ENCODE data around the gene CALML4.
"Not testable (repeated sequence)": the region's sequence is repeated elsewhere in the genome, so short reads cannot be mapped to it uniquely, and the experiment has no call there.

CALML4 gene

GRCh38 chr15:68230157-68231100, 25.3 kb upstream of the CALML4 start:
- H3K4me3 ChIP-seq (ENCODE audit: low read length), result peak overlapping the region; percentile 53; the same call in 1 of the 2 replicates
- no peak for TF ChIP-seq ZNF274 (IDR thresholded peaks at IDR 0.05; ENCODE audit: low read depth, low read length)

DNA sequence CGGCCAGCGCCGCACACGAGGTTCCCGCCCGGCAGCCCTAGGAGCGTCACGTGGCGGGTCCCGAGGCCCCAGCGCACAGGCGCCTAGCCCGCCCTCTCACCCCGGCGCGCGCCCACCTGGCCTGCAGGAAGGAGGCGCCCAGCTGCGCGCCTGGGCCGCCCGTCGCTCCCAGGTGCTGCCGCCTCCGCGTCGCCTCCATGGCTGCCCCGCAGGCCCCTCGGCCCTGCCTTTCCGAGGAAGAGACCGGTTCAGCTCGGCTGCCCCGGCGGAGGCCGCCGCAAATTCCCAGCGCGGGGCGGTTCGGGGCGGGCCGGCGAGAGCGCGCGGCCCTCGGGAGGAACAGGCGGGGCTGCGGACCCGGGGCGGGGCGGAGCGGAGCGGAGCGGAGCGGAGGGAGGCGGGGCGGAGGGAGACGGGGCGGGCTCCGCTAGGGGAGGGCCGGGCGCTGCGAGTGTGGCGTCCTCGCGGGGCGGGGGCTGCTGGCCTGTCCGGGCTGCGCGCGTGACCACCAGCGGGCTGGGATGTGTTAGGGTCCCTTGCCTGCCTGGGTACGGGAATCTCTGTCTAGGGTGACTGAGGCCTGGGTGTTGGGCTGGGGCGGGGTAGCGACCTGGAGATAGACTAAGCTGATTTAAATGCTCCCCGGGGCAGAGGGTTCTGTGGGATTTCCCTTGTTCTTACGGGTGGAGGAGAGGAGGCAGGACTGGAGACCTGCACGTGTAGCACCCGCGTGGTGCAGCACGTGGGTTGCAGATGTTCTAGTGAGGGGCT, 24.4 kb upstream of the CALML4 start, which contains the start of gene CLN6:
Gene CLN6 (minus strand): TSS at position 343 of the 771 bp plus-strand sequence. CDS start 144 bp downstream, at position 199.
- no peak for TF ChIP-seq ZNF274 (IDR thresholded peaks at IDR 0.05; ENCODE audit: low read depth, low read length)
- H3K4me3 ChIP-seq (ENCODE audit: low read length), result peak within 1 kb of the TSS; percentile 68

DNA sequence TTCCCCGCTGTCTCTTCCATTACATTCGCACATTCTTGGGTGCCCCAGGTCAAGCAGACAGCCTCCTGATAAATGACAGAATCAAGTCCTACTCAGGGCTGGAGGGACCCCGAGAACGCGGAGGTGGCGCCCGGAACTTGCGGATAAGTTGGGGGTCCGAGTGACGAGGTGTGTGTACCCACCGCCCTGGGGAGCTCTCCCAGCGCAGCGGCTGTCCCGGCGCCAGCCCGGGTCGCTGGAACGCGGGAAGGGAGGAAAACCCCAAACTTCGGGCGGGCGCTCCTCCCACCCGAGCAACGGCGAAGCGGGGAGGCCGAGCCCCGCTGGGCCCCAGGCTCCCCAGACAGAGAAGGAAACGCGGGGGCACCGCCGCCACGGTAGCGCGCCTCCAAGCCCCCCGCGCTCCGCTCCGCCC, 23.8 kb upstream of the CALML4 start:
- peak overlapping the region; percentile 68 for H3K4me3 ChIP-seq (ENCODE audit: low read length)
- TF ChIP-seq ZNF274 (IDR thresholded peaks at IDR 0.05; ENCODE audit: low read depth, low read length), result no peak

GRCh38 chr15:68228143-68228970, 23.2 kb upstream of the CALML4 start:
- no peak for TF ChIP-seq ZNF274 (IDR thresholded peaks at IDR 0.05; ENCODE audit: low read depth, low read length)
- peak overlapping the region; percentile 68 for H3K4me3 ChIP-seq (ENCODE audit: low read length)

DNA sequence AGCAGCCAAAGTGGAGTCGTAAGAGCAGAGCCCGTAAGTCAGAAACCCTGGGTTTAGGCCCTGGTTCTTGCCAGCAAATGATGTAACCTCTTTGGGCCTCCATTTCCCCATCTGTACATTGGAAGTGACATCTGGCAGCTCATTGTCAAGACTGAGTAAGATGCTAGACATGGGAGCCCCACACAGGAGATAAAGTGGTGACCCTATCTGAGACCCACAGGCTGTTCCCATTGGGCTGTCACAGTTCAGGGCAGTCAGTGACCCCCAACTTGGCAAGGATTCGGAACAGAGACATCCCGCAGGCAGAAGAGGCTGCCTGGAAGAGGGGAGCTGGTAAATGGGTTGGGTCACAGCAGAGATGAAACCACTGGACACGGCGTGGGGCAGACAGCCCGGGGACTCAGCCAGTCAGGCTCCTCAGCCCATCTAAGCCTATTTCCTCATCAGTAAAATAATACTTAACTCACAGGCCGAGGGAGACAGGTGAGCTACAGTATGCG, 22.6 kb upstream of the CALML4 start:
- H3K4me3 ChIP-seq (ENCODE audit: low read length), result peak overlapping the region; percentile 68; the same call in 1 of the 2 replicates
- no peak for TF ChIP-seq ZNF274 (IDR thresholded peaks at IDR 0.05; ENCODE audit: low read depth, low read length)

DNA sequence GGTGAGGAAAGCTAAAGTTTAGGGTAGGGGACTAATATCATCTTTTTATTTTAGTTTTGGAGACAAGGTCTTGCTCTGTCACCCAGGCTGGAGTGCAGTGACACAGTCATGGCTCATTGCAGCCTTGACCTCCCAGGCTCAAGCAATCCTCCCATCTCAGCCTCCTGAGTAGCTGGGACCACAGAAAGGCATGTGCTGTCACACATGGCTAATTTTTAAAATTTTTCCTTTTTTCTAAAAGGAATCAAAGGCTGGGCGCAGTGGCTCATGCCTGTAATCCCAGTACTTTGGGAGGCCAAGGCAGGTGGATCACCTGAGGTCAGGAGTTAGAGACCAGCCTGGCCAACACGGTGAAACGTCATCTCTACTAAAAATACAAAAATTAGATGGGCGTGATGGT, 20.3 kb upstream of the CALML4 start:
- not testable (repeated sequence) for H3K4me3 ChIP-seq (ENCODE audit: low read length)

GRCh38 chr15:68224546-68225250, 19.6 kb upstream of the CALML4 start:
- TF ChIP-seq ZNF274 (IDR thresholded peaks at IDR 0.05; ENCODE audit: low read depth, low read length), result no peak
- peak overlapping the region; percentile 2; the same call in 1 of the 2 replicates for H3K4me3 ChIP-seq (ENCODE audit: low read length)

DNA sequence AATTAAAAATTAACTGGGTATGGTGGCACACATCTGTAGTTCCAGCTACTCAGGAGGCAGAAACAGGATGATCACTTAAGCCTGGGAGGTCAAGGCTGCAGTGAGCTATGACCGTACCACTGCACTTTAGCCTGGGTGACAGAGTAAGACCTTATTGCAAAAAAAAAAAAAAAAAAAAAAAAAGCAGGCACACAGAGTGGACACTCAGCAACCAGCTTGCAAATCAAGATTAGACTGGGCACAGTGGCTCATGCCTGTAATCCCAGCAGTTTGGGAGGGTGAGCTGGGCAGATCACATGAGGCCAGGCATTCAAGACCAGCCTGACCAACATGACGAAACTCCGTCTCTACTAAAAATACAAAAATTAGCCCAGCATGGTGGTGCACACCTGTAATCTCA, 19.0 kb upstream of the CALML4 start:
- H3K4me3 ChIP-seq (ENCODE audit: low read length), result no peak overlapping the region
- TF ChIP-seq ZNF274 (IDR thresholded peaks at IDR 0.05; ENCODE audit: low read depth, low read length), result no peak

GRCh38 chr15:68223171-68223570, 18.0 kb upstream of the CALML4 start:
- H3K4me3 ChIP-seq (ENCODE audit: low read length), result no peak overlapping the region
- TF ChIP-seq ZNF274 (IDR thresholded peaks at IDR 0.05; ENCODE audit: low read depth, low read length), result no peak

- not testable (repeated sequence) for H3K4me3 ChIP-seq (ENCODE audit: low read length)
Measured at GRCh38 chr15:68222432-68222743, 17.3 kb upstream of the CALML4 start.

GRCh38 chr15:68221530-68222431, 16.6 kb upstream of the CALML4 start:
- not testable (repeated sequence) for H3K4me3 ChIP-seq (ENCODE audit: low read length)

DNA sequence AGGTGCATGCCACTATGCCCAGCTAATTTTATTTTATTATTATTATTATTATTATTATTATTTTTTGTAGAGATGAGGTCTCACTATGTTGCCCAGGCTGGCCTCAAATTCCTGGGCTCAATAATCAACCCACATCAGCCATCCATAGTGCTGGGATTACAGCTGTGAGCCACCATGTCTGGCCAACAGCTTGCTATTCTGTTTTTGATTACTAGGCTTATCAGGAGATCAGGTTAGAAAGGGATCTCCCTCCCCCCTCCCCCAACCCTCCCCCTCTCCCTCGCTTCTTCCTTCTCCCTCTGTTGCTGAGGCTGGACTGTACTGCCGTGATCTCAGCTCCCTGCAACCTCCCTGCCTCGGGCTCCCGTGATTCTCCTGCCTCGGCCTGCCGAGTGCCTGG, 15.8 kb upstream of the CALML4 start:
- TF ChIP-seq ZNF274 (IDR thresholded peaks at IDR 0.05; ENCODE audit: low read depth, low read length), result no peak
- no peak overlapping the region for H3K4me3 ChIP-seq (ENCODE audit: low read length)

DNA sequence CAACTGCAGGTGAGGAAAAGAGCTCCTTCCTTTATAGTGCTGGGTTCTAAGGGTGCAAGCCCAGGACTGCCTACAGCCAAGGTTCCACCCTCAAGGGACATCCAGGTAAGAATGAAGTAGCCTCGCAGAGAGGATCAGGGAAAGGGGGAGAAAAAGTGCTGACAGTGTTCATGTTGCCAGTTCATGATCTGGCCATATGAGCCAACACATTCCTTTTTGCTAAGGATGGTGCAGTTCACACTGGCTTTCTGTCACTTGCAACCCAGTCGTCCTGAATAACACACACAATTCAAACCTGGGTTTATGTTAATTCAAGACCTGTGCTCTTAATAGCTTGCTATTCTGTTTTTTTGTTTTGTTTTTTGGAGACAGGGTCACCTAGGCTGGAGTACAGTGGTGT, 15.4 kb upstream of the CALML4 start:
- H3K4me3 ChIP-seq (ENCODE audit: low read length), result no peak overlapping the region
- no peak for TF ChIP-seq ZNF274 (IDR thresholded peaks at IDR 0.05; ENCODE audit: low read depth, low read length)

Data from GM08714 (cell line).